B cell (primary cell): ENCODE results near the gene PLPP4. TPM values are rescaled to one million over a fixed set of nuclear protein-coding genes. Genes with fewer than 3 reads are reported as not detected.

Source experiments
- ATAC-seq: fragments of 200-7000 bp; cut with Tn5 transposase; one replicate; pipeline ENCODE4 v1.10.0; 2021; ENCODE audit warnings: low read depth, mild to moderate bottlenecking, moderate number of reproducible peaks, moderate library complexity
- CTCF ChIA-PET: fragments of 350-600 bp; sonication (Branson Sonifier 250); formaldehyde crosslinking; loops from one replicate; lab custom pipeline; 2021; ENCODE audit warnings: antibody characterized with exemption, inconsistent platforms; lab: Charles Lee
- POLR2A ChIA-PET: fragments of 350-600 bp; sonication (Branson Sonifier 250); formaldehyde crosslinking; loops from one replicate; lab custom pipeline; 2021; ENCODE audit warnings: antibody characterized with exemption; lab: Charles Lee
- DNase-seq: peaks from one replicate; pipeline ENCODE4 v3.0.0; 2013
- H2AFZ ChIP-seq: 2 replicates; pipeline ENCODE4 v1.6.1; 2012; ENCODE audit warnings: mild to moderate bottlenecking, low read depth, low read length; ENCODE audit not compliant: insufficient read depth, poor library complexity, severe bottlenecking
- H3K27ac ChIP-seq, 2 donors: 1 replicate in 1 of 2; 2 replicates in 1 of 2; pipeline ENCODE4 v1.5.1; 2012 to 2013; ENCODE audit warnings: low read length in 2 of 2, mild to moderate bottlenecking in 2 of 2, moderate library complexity in 1 of 2
- H3K27me3 ChIP-seq, 4 experiments: fragments of 200-600 bp in 1 of 4; sonication (generic) in 1 of 4; replicated peaks in 1 of 4; 1 replicate in 2 of 4; 2 replicates in 2 of 4; pipeline versions ENCODE4 v1.6.1 to v1.7.0; 2013 to 2016; ENCODE audit warnings: low read length in 3 of 4, mild to moderate bottlenecking in 2 of 4, mixed read lengths in 1 of 4, moderate library complexity in 1 of 4; ENCODE audit not compliant: insufficient read depth in 4 of 4, control insufficient read depth in 3 of 4; ENCODE audit errors: control extremely low read depth in 1 of 4
- H3K36me3 ChIP-seq, 2 experiments: replicated peaks in 1 of 2; 1 replicate in 1 of 2; 2 replicates in 1 of 2; pipeline versions ENCODE4 v1.6.1 to v1.7.1; 2013; ENCODE audit warnings: low read length in 1 of 2; ENCODE audit not compliant: insufficient read depth in 2 of 2, control insufficient read depth in 1 of 2; ENCODE audit errors: control extremely low read depth in 1 of 2, extremely low read depth in 1 of 2
- H3K4me1 ChIP-seq, 2 donors: fragments of 200-600 bp in 1 of 2; sonication (generic) in 1 of 2; 1 replicate in 1 of 2; 2 replicates in 1 of 2; pipeline versions ENCODE4 v1.5.1 to v1.6.1; 2013 to 2017; ENCODE audit warnings: low read length in 2 of 2; ENCODE audit not compliant: control insufficient read depth in 2 of 2, insufficient read depth in 2 of 2
- H3K4me2 ChIP-seq: replicated peaks from 2 replicates; pipeline ENCODE3; 2012; ENCODE audit warnings: mild to moderate bottlenecking, low read depth, low read length; ENCODE audit not compliant: poor library complexity, severe bottlenecking
- H3K4me3 ChIP-seq, 5 experiments: fragments of 200-600 bp in 1 of 5; sonication (generic) in 1 of 5; 1 replicate in 3 of 5; 2 replicates in 2 of 5; pipeline versions ENCODE4 v1.5.1 to v1.7.0; 2011 to 2016; ENCODE audit warnings: low read length in 4 of 5, mild to moderate bottlenecking in 4 of 5, low read depth in 2 of 5, control low read depth in 1 of 5, moderate library complexity in 1 of 5; ENCODE audit not compliant: insufficient read depth in 1 of 5; ENCODE audit errors: control extremely low read depth in 1 of 5, extremely low read depth in 1 of 5
- H3K79me2 ChIP-seq: fragments of 200-600 bp; sonication (generic); one replicate; pipeline ENCODE4 v1.6.0; 2016; ENCODE audit warnings: low read length; ENCODE audit not compliant: control insufficient read depth, insufficient read depth
- H3K9ac ChIP-seq: fragments of 200-600 bp; sonication (generic); 2 replicates; pipeline ENCODE4 v1.6.1; 2017; ENCODE audit warnings: mild to moderate bottlenecking, low read length, moderate library complexity
- H3K9me3 ChIP-seq, 3 donors: one replicate each; pipeline versions ENCODE4 v1.6.1 to v1.7.1; 2013; ENCODE audit warnings: low read length in 2 of 3; ENCODE audit not compliant: control insufficient read depth in 2 of 3, insufficient read depth in 1 of 3; ENCODE audit errors: control extremely low read depth in 1 of 3
- H4K20me1 ChIP-seq: 2 replicates; pipeline ENCODE4 v1.6.0; 2012; ENCODE audit warnings: mild to moderate bottlenecking, low read length; ENCODE audit not compliant: insufficient read depth, control insufficient read depth, poor library complexity, severe bottlenecking
- H3K27ac Mint-ChIP-seq: one replicate; pipeline ENCODE4 v1.8.0; 2021; ENCODE audit warnings: mixed read lengths
- H3K27me3 Mint-ChIP-seq: one replicate; pipeline ENCODE4 v1.8.0; 2021; ENCODE audit warnings: mixed read lengths
- H3K4me1 Mint-ChIP-seq: one replicate; pipeline ENCODE4 v1.8.0; 2021; ENCODE audit warnings: mixed read lengths
- H3K4me3 Mint-ChIP-seq: one replicate; pipeline ENCODE4 v1.8.0; 2021; ENCODE audit warnings: mixed read lengths
- H3K9me3 Mint-ChIP-seq: one replicate; pipeline ENCODE4 v1.8.0; 2022; ENCODE audit warnings: mixed read lengths; ENCODE audit not compliant: insufficient read depth
- CTCF ChIP-seq: fragments of 200-600 bp; IDR thresholded peaks from one replicate; pipeline ENCODE4 v1.8.0; 2022; ENCODE audit warnings: antibody characterized with exemption, mild to moderate bottlenecking
- EZH2 ChIP-seq: IDR thresholded peaks from 2 replicates; pipeline ENCODE4 v1.6.1; 2012; ENCODE audit warnings: borderline replicate concordance, low read depth, mild to moderate bottlenecking, moderate library complexity, low read length; ENCODE audit not compliant: insufficient read depth, poor library complexity, severe bottlenecking
- WGBS: methylation state at CpG from one replicate; pipeline ENCODE4 v1.1.5; 2013; ENCODE audit warnings: missing lambda C conversion rate; ENCODE audit not compliant: insufficient coverage; 5-methylcytosine and 5-hydroxymethylcytosine counted together
- intact Hi-C: fragments of 100-400 bp; cut with micrococcal nuclease; formaldehyde crosslinking; loops from one replicate; pipeline ENCODE4 v1.10.0; 2022
- polyA plus RNA-seq: library from polyadenylated mRNA; depleted of rRNA; stranded (reverse); fragments of >200 nt; gene quantifications from 2 replicates; pipeline ENCODE4 v1.2.3, GENCODE V29; 2012
- total RNA-seq, 2 donors: library from RNA; stranded (reverse); fragments of 120-200 nt in 1 of 2; gene quantifications; 1 replicate in 1 of 2; 2 replicates in 1 of 2; pipeline versions ENCODE4 v1.2.3 to v1.2.4, GENCODE V29; 2013 to 2022

Gene PLPP4
- total and polyA plus RNA-seq, 2 donors (not counting 1 experiment from before 2014, with no cell fraction given): not detected

- Histone ChIP-seq H3K9ac (no peak overlapping the region), H3K4me1 (no peaks in the 10 kb centered on the region), H3K79me2 (no peaks in the 10 kb centered on the region), H3K4me3 (no peak overlapping the region), H3K36me3 (no peaks in the 10 kb centered on the region), H3K27ac (no peak overlapping the region), H2AFZ (no peak overlapping the region), H3K9me3 (no peaks in the 10 kb centered on the region), H3K27me3 (no peaks in the 10 kb centered on the region), H4K20me1 (no peaks in the 10 kb centered on the region), H3K4me2 (no peak overlapping the region)
- WGBS: no CpG with 5 or more reads among the region's 1 CpG
- TF ChIP-seq EZH2 (no peak), CTCF (no peak)
- H3K27ac Mint-ChIP-seq: no peak overlapping the region
- POLR2A ChIA-PET: no interaction called here
- peaks cover 13% of the 10 kb centered on the region for H3K27me3 Mint-ChIP-seq
- H3K9me3 Mint-ChIP-seq: peaks cover 3% of the 10 kb centered on the region
- ATAC-seq (no peak), DNase-seq (no peak)
- no peaks in the 10 kb centered on the region for H3K4me1 Mint-ChIP-seq
- CTCF ChIA-PET: no interaction called here
- intact Hi-C loops: no loop called here
- no peak overlapping the region for H3K4me3 Mint-ChIP-seq
These were observed 17.9 kb downstream of the PLPP4 start for GRCh38 chr10:120474956-120475355.

DNA sequence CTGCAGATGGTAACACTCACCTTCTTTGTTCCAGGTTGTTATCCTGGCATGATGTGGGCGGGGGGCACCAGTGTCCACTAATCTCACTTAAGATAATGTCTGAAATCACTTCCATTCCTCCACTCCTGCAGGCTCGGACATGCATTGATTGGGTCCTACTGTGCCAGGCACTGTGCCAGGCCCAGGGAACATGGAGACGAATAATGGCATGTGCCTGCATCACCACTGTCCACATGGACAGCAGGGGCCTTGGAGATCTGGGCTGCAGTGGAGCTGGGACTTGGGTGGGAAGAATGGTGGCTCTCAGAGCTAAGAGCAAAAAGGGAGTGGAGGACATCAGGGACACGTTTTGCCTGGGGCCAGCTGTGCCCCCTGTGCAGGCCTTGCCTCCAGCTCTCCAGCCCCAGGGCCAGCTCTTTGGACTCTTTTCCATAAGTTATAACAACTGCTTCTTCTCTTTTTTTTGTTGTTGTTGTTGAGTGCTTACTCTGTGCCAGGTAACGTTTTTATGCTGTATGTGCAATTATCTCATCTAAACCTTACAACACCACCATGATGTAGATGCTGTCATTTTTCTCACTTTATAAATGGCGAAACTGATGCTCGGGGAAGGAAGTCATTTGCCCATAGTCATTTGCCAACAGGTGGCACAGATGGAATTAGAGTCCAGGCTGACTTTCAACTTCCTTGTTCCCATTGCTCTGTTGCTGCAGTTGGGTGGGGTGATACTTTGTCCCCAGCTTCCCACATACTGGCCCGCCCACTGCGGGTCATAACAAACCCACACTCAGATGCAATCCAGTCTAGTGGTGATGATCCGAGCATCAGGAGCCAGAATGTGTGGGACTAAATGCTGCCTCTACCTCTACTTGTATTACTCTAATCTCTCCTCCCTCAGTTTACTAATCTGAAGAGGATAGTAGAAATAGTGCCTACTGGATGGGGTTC lies 19.1 kb downstream of the PLPP4 start:
- no peaks in the 10 kb centered on the region for H3K36me3 ChIP-seq
- H3K9me3 ChIP-seq: peaks cover 0 to 3% (median 0%) of the 10 kb centered on the region in 3 donors
- no peaks in the 10 kb centered on the region for H4K20me1 ChIP-seq
- Mint-ChIP-seq H3K27me3 (peaks cover 16% of the 10 kb centered on the region), H3K4me3 (no peak overlapping the region), H3K4me1 (no peaks in the 10 kb centered on the region), H3K27ac (no peak overlapping the region), H3K9me3 (peaks cover 3% of the 10 kb centered on the region)
- H3K4me3 ChIP-seq: no peak overlapping the region
- H3K27me3 ChIP-seq: peaks cover 0 to 5% (median 0%) of the 10 kb centered on the region in 4 experiments
- 100% methylated on average over 4 of the region's 10 CpGs for WGBS
- no peak for DNase-seq
- H3K27ac ChIP-seq: no peak overlapping the region
- ATAC-seq: no peak
- H3K4me2 ChIP-seq: no peak overlapping the region
- H3K9ac ChIP-seq: no peak overlapping the region
- TF ChIP-seq CTCF: no peak
- TF ChIP-seq EZH2: no peak
- ChIA-PET POLR2A (no interaction called here), CTCF (no interaction called here)
- no peak overlapping the region for H2AFZ ChIP-seq
- H3K79me2 ChIP-seq: no peaks in the 10 kb centered on the region
- no peaks in the 10 kb centered on the region for H3K4me1 ChIP-seq
- intact Hi-C loops: no loop called here
